ENCODE results near the gene PRR18. TPM values are rescaled to one million over a fixed set of nuclear protein-coding genes. Genes with fewer than 3 reads are reported as not detected.

The PRR18 gene
- total RNA-seq, 4 donors from 2014 or later = not detected

- H3K36me3 ChIP-seq = no peaks in the 10 kb centered on the region
- H3K9me3 ChIP-seq = no peaks in the 10 kb centered on the region
- no peaks in the 10 kb centered on the region for H3K4me1 ChIP-seq
- H3K27me3 ChIP-seq = no peaks in the 10 kb centered on the region
- no peak overlapping the region for H3K4me3 ChIP-seq
- DNase-seq = no peak
- intact Hi-C loops (cut with DNase I; ENCODE audit: low total_unique reads) = no loop called here
- no peak overlapping the region for H3K27ac ChIP-seq
- TF ChIP-seq POLR2A (IDR thresholded peaks at IDR 0.05) (no peak), CTCF (IDR thresholded peaks at IDR 0.05) (no peak)
Measured at GRCh38 chr6:166274739-166275370, 33.3 kb downstream of the PRR18 start.

- no peaks in the 10 kb centered on the region for H3K4me1 ChIP-seq
- intact Hi-C loops (cut with DNase I; ENCODE audit: low total_unique reads) = no loop called here
- TF ChIP-seq CTCF (IDR thresholded peaks at IDR 0.05) (no peak), POLR2A (IDR thresholded peaks at IDR 0.05) (no peak)
- H3K27ac ChIP-seq = no peak overlapping the region
- H3K27me3 ChIP-seq = no peaks in the 10 kb centered on the region
- no peak for DNase-seq
- H3K9me3 ChIP-seq = no peaks in the 10 kb centered on the region
- H3K36me3 ChIP-seq = no peaks in the 10 kb centered on the region
- H3K4me3 ChIP-seq = no peak overlapping the region
Measured at GRCh38 chr6:166274163-166274562, 34.0 kb downstream of the PRR18 start.

GRCh38 chr6:166271376-166271765 is 36.8 kb downstream of the PRR18 start:
- no peaks in the 10 kb centered on the region for H3K9me3 ChIP-seq
- H3K27me3 ChIP-seq = no peaks in the 10 kb centered on the region
- intact Hi-C loops (cut with DNase I; ENCODE audit: low total_unique reads) = no loop called here
- H3K4me3 ChIP-seq = no peak overlapping the region
- TF ChIP-seq CTCF (IDR thresholded peaks at IDR 0.05) (no peak), POLR2A (IDR thresholded peaks at IDR 0.05) (no peak)
- DNase-seq = no peak
- no peaks in the 10 kb centered on the region for H3K36me3 ChIP-seq
- H3K4me1 ChIP-seq = no peaks in the 10 kb centered on the region
- no peak overlapping the region for H3K27ac ChIP-seq

- H3K36me3 ChIP-seq = no peaks in the 10 kb centered on the region
- TF ChIP-seq POLR2A (IDR thresholded peaks at IDR 0.05) (no peak), CTCF (IDR thresholded peaks at IDR 0.05) (no peak)
- H3K4me3 ChIP-seq = no peak overlapping the region
- intact Hi-C loops (cut with DNase I; ENCODE audit: low total_unique reads) = no loop called here
- H3K27me3 ChIP-seq = no peaks in the 10 kb centered on the region
- no peaks in the 10 kb centered on the region for H3K9me3 ChIP-seq
- H3K4me1 ChIP-seq = no peaks in the 10 kb centered on the region
- no peak overlapping the region for H3K27ac ChIP-seq
- no peak for DNase-seq
Measured at GRCh38 chr6:166270706-166271375, 37.4 kb downstream of the PRR18 start.

- TF ChIP-seq CTCF (IDR thresholded peaks at IDR 0.05) = no peak
- no peak for TF ChIP-seq POLR2A (IDR thresholded peaks at IDR 0.05)
- H3K4me3 ChIP-seq = no peak overlapping the region
- no peaks in the 10 kb centered on the region for H3K36me3 ChIP-seq
- intact Hi-C loops (cut with DNase I; ENCODE audit: low total_unique reads) = no loop called here
- H3K9me3 ChIP-seq = no peaks in the 10 kb centered on the region
- no peak overlapping the region for H3K27ac ChIP-seq
- no peaks in the 10 kb centered on the region for H3K4me1 ChIP-seq
- no peak for DNase-seq
- no peaks in the 10 kb centered on the region for H3K27me3 ChIP-seq
Measured at GRCh38 chr6:166269301-166270039, 38.7 kb downstream of the PRR18 start.
